EL (cell line): ENCODE results near the gene PLEKHJ1.

Experiments used
- DNase-seq: peaks from one replicate; pipeline ENCODE4 v3.0.0-alpha.2; 2016

The PLEKHJ1 gene

DNA sequence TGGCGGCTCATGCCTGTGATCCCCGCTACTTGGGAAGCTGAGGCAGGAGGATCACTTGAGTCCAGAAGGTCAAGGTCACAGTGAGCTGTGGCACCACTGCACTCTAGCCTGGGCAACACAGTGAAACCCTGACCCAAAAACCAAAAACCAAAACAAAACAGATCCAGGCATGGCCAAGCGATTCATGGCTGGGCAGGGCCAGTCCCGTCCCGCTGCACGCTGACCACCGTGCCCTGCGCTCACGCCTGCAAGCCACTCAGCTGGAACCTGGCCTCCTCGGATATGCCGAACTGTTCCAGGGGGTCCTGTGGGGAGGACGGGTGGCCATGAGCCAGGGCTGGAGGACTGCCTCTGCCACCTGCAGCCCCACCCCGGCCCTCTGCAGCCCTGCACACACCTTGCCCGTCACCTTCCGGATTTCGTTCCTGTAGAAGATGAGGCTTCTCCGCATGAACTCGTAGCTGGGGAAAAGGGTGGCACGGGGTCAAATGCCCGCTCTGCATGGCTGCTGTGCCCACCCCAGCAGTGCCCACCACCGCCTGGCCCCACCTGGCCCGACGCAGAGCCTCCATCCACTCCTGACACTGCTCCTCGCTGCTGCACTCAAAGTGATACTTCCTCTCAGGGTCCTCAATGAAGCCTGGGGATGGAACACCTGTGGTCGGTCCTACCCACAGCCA lies 2.4 kb downstream of the PLEKHJ1 start:
- DNase-seq, result no peak

- no peak for DNase-seq
Observed at GRCh38 chr19:2232286-2233151, 3.6 kb downstream of the PLEKHJ1 start.

DNA sequence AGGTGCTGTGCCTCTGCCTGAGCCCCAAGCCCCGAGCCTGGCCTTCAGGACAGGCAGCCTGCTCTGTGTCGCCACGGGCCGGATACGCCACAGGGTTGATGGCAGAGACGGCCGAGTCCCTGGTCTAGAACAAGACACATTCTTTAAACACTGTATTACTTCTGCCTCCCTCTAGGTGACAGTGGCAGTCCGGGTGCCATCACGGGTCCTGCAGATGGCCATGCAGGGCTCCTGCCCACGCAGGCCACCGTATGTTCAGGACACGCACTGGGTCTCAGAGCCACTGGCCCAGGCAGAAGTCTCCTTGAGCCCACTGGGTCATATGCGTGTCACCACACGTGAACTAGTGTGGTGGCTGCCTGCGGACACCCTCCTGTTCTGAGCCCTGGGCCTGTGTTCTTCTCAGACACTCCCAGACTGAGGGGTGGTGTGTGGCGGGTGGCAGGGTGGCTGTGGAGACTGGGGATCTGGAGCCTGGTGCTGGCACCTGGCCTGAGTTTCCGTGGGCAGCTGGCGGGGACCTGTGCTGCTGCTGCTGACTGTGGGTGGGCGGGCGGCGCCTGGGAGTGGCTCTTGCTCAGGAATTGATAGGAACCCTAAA lies 4.4 kb downstream of the PLEKHJ1 start:
- DNase-seq, result no peak

GRCh38 chr19:2230807-2231533 lies 5.2 kb downstream of the PLEKHJ1 start:
- no peak for DNase-seq

DNA sequence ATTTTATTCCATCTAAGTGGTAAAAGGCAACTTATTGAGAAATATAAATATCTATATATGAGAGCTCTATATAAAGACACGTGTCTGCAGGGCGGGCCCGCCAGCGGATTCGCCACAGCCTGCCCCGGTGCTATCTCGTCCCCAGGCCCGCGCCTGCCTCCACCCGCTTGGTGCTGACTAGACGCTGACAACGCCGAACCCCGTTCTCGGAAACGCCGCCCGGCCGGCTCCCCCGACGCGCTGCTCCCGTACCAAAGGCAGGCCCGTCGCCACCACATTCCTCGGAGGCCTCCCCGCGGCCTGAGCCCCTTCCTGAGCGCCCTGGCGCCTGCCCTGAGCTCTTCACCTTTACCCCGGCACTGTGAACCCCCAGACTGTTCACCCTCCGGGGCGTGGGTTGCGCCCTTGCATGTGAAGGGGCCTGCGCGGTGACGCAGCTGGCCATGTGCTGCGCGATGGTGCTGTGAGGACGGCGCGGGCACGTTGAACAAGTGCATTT lies 6.0 kb downstream of the PLEKHJ1 start:
- no peak for DNase-seq

- no peak for DNase-seq
Observed at GRCh38 chr19:2229103-2230032, 6.8 kb downstream of the PLEKHJ1 start.

DNA sequence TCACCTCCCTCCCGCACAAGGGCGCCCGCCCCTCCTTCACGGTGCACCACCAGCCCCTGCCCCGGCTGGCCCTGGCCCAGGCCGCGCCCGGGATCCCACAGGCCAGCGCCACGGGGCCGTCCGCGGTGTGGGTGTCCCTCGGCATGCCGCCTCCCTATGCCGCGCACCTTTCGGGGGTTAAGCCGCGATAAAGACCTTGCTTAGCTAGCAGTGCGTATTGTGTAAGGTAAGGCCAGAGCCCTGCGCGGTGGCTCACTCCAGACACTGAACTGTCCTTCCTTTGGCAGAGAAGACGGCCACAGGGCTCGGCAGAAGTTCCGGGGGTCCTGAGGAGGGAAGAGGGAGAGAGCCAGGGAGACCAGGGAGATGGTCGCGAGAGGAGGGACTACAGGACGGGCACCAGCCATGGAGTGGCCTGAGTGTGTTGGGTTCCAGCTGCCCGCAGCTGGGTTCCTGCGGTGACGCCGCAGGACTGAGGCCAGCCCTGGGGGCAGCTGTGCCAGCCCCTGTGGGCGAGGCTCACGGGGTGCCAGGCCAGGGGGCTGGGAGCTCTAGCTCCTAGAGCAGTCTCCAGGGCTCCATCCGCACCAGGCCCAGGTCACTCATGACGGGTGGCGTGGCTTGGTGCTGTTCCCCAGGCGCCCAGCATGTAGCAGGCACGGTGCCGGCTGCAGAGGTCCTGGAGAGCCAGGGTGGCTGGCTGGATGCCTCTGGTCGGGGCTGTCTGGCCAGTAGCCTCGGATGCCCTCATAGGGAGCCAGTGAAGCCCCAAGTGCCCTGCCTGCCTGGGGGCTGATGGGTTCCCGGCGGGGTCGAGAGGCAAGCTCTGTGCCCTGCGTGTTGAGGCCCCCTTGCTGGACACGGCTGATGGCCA lies 7.7 kb downstream of the PLEKHJ1 start:
- no peak for DNase-seq

DNA sequence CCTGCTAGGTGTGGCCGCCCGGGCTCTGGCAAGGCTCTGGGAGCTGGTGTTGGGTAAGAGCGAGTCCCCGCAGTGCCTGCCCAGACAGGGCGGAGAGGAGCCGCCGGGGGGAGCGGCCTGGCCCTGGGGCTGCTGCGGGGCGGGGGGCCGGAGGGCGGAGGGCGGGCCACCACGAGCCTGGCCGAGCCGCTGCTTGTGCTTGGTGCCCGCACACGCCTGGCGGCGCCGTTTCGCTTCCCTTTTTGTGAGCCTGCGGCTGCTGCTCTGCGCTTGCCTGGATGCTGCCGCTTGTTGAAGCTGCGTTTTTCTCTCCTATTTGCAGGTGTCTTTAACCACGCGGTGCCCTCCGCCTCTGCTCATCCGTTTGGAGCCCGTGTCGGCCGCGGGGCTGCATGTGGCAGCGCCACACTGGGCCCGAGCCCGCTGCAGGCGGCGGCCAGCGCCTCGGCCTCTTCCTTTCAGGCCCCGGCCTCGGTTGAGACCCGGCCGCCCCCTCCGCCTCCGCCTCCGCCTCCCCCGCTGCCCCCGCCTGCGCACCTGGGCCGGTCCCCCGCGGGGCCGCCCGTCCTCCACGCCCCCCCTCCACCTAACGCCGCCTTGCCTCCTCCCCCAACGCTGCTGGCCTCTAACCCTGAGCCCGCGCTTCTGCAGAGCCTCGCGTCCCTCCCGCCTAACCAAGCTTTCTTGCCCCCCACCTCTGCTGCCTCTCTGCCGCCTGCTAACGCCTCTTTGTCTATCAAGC lies 8.5 kb downstream of the PLEKHJ1 start:
- DNase-seq, result no peak

GRCh38 chr19:2226840-2227360 lies 9.2 kb downstream of the PLEKHJ1 start:
- no peak for DNase-seq

DNA sequence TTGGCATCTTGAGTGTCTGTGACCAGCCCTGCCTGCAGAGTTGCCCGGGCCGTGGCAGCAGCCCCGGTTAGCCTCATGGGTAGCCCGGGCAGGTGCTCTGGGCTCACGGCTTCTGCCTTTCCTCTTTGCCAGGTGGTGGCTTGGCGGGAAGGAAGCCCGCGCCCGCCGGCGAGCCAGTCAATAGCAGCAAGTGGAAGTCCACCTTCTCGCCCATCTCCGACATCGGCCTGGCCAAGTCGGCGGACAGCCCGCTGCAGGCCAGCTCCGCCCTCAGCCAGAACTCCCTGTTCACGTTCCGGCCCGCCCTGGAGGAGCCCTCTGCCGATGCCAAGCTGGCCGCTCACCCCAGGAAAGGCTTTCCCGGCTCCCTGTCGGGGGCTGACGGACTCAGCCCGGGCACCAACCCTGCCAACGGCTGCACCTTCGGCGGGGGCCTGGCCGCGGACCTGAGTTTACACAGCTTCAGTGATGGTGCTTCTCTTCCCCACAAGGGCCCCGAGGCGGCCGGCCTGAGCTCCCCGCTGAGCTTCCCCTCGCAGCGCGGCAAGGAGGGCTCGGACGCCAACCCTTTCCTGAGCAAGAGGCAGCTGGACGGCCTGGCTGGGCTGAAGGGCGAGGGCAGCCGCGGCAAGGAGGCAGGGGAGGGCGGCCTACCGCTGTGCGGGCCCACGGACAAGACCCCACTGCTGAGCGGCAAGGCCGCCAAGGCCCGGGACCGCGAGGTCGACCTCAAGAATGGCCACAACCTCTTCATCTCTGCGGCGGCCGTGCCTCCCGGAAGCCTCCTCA lies 9.9 kb downstream of the PLEKHJ1 start:
- DNase-seq, result no peak

GRCh38 chr19:2225415-2226050 lies 10.6 kb downstream of the PLEKHJ1 start:
- DNase-seq, result no peak

DNA sequence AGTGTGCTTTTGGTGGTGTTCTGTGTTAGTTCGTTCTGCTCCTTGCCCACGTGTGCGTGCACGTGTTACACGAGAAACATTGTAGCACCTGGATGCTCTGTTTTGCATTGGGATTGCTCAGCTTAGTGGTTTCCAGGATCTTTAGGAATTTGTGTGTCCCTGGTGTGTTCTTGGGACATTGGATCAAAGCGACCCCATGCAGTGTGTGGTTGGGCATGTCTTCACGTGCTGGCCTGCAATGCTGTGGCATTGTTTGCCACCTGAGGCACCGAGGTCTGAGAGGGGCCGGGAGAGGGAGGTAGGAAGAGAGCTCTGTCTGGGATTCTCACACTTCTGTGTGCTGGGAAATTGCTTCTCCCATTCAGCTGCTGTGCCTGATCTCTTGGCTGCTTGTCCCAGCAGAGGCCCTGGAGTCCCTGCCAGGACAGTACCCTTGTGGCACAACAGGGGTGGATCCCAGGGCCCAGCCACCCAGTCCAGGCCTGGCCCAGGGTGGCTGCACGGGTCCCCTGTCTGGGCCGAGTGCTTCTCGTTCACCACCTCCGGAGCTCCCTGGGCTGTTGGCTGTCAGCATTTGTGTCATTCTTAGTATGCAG lies 11.3 kb downstream of the PLEKHJ1 start:
- DNase-seq, result no peak

DNA sequence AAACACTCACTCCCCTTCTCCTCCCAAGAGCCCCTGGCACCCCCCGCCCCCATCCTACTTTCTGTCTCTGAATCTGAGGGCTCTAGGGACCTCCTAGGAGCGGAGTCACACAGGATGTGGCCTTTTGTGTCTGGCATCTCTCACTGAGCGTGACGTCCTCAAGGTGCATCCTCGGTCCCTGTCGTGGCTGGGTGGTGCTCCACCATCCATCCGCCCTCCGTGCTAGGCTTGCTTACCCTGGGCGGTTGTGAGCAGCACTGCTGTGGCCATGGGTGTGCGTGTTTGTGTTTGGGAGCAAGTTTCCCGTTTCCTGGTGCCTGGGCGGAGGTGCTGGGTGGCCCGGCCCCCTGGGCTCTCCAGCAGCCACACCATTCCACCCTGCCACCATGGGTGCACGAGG lies 12.2 kb downstream of the PLEKHJ1 start:
- no peak for DNase-seq

GRCh38 chr19:2223391-2223790 lies 12.7 kb downstream of the PLEKHJ1 start:
- no peak for DNase-seq

- DNase-seq, result no peak
Observed at GRCh38 chr19:2221918-2222317, 14.2 kb downstream of the PLEKHJ1 start.

DNA sequence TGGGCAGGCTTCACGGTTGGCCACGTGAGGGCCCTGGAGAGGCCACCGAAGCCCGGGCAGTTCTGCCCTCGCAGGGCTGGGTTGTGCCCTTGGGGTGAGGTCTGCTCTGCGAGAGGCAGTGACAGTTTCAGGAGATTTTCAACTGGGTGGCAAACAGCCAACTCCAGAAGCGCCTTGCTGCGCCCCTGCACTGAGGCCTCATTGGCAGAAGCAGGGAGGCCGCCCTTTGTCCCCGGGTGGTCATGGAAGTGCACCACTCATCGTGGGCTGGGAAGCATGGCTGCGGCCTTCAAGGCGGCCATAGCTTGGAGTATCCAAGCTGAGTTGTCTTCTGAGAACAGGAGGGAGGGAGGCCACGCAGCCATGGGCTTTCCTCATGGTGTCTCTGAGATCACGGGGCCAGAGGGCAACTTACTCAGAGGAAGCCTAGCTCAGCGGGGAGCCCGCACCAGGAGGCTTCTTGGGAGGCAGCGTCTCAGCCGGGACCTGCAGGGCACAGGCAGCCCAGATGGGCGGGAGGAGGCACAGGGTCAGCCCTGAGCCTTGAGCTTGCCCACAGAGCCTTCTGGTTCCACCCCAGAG lies 14.8 kb downstream of the PLEKHJ1 start:
- DNase-seq, result peak; percentile 65

DNA sequence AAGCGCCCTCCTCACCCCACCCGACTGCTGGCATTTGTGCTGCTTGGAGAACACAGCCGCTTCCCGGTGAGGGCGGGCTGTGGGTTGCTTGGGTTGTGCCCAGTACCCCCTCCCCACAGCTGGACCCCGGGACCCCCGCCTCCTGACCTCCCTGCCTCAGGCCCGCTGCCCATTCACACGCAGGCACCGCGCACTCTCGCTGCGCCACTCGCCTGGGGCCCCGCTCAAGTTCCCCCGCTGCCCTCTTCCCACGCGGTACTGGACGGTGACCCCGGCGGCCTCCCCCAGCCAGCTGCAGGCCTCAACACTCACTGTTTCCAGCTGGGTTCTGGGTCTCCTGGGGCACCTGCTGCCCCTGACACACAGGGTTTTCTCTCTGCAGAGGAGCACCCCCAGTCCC lies 16.4 kb downstream of the PLEKHJ1 start:
- DNase-seq, result no peak

- no peak for DNase-seq
Observed at GRCh38 chr19:2217591-2217990, 18.5 kb downstream of the PLEKHJ1 start.
